Activated naive CD8-positive, alpha-beta T cell treated with anti-CD3 and anti-CD28 coated beads, Interleukin-2, amount 10 ng/mL, durations not matched to agents 7 days and 5 days (primary cell): ENCODE data around the gene SRI. TPM values are rescaled to one million over a fixed set of nuclear protein-coding genes. Genes with fewer than 3 reads are reported as not detected.

Experiments
- ATAC-seq: fragments of 150-1000 bp; cut with Tn5 transposase; one replicate; pipeline ENCODE4 v1.10.0; 2021; ENCODE audit warnings: low read depth, moderate library complexity
- POLR2A ChIA-PET: fragments of 350-600 bp; sonication (Branson Sonifier 250); formaldehyde crosslinking; loops from one replicate; lab custom pipeline; 2021; ENCODE audit warnings: antibody characterized with exemption; lab: Charles Lee
- DNase-seq: peaks from one replicate; pipeline ENCODE4 v3.0.0; 2021
- H3K27ac Mint-ChIP-seq: one replicate; pipeline ENCODE4 v1.8.0; 2022; ENCODE audit warnings: mild to moderate bottlenecking, mixed read lengths
- H3K27me3 Mint-ChIP-seq: one replicate; pipeline ENCODE4 v1.8.0; 2022; ENCODE audit warnings: mild to moderate bottlenecking, moderate library complexity, mixed read lengths
- H3K36me3 Mint-ChIP-seq: one replicate; pipeline ENCODE4 v1.8.0; 2021; ENCODE audit warnings: mild to moderate bottlenecking, mixed read lengths
- H3K4me1 Mint-ChIP-seq: one replicate; pipeline ENCODE4 v1.8.0; 2021; ENCODE audit warnings: mixed read lengths
- H3K4me3 Mint-ChIP-seq: one replicate; pipeline ENCODE4 v1.8.0; 2022; ENCODE audit warnings: mild to moderate bottlenecking, moderate library complexity, mixed read lengths
- H3K9me3 Mint-ChIP-seq: one replicate; pipeline ENCODE4 v1.8.0; 2021; ENCODE audit warnings: mixed read lengths
- total RNA-seq, 2 experiments: library from RNA; stranded (reverse); gene quantifications; one replicate each; pipeline ENCODE4 v1.2.3, GENCODE V29; 2021

SRI gene
- total RNA-seq, 2 experiments from 2014 or later, result 108 to 119 TPM

DNA sequence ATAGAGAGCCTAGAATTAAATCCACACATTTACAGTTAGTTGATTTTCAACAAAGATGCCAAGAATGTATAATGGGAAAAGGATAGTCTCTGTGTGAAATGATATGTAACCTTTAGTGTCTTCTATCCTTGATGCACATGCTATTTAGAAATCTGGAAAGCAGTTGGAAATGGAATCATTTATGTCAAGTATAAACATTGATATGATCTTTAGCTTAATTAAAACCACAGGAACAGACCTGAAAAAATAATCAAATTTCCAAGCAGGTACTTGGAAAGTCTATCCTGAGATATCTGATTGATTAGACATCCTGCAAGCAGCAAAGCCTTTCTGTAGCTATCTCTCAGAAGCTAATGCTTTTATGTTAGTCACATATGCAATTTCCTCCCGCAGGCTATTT, 24.4 kb upstream of the SRI start:
- DNase-seq, result no peak
- H3K4me1 Mint-ChIP-seq, result no peaks in the 10 kb centered on the region
- POLR2A ChIA-PET, result no interaction called here
- no peak overlapping the region for H3K4me3 Mint-ChIP-seq
- no peak overlapping the region for H3K27ac Mint-ChIP-seq
- ATAC-seq, result no peak
- no peaks in the 10 kb centered on the region for H3K9me3 Mint-ChIP-seq
- H3K36me3 Mint-ChIP-seq, result no peaks in the 10 kb centered on the region
- H3K27me3 Mint-ChIP-seq, result peaks cover 24% of the 10 kb centered on the region

DNA sequence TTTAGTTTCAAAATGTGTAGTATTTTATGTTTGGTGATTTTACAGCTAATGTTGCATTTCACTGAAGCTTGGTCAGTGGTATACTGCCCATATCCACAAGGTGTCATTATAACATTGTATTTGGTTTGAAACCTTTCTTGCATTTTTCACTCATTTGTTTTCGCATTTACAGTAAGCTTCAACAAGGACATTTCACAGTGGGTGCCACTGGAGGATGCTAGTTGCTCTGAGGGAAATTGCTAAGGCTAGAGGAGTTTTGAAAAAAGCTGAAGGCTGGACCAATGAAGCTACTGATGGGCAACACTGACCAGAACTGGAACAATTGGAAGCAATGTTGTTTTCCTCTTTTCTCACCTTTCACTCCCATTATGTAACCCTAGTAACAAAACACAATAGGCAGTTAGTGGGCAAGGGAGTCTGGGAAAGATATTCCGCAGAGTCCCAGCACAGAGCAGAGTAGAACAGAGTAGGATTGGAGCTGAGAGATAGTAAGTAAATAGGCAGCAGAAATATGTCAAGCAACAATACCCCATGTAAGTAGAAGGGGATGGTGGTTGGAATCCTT, 23.6 kb upstream of the SRI start:
- ATAC-seq (no peak), DNase-seq (no peak)
- Mint-ChIP-seq H3K27ac (no peak overlapping the region), H3K4me1 (no peaks in the 10 kb centered on the region), H3K27me3 (peaks cover 25% of the 10 kb centered on the region), H3K36me3 (no peaks in the 10 kb centered on the region), H3K4me3 (no peak overlapping the region), H3K9me3 (no peaks in the 10 kb centered on the region)
- POLR2A ChIA-PET, result no interaction called here

GRCh38 chr7:88239852-88240251, 20.0 kb upstream of the SRI start:
- Mint-ChIP-seq H3K9me3 (no peaks in the 10 kb centered on the region), H3K27me3 (peaks cover 24% of the 10 kb centered on the region), H3K4me3 (no peak overlapping the region), H3K4me1 (peaks cover 3% of the 10 kb centered on the region), H3K36me3 (no peaks in the 10 kb centered on the region), H3K27ac (no peak overlapping the region)
- POLR2A ChIA-PET, result no interaction called here
- ATAC-seq (no peak), DNase-seq (no peak)

DNA sequence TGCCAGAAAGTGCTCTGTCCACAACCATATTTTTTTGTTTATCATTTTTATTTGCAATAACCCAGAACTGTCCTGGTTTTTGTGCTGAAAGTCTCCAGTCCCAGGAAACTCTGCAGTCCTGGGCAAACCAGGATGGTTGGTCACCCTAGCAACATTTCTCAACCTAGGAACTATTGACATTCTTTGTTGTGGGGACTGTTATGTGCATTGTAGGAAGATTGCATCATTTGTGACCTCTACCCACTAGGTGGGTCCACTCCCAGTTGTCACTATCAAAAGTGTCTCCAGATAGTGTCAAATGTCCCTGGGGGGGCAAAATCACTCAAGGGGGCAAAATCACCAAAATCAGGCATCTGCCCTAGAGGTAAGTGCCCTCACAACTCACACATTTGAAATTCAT, 14.0 kb upstream of the SRI start:
- ATAC-seq (no peak), DNase-seq (no peak)
- POLR2A ChIA-PET, result no interaction called here
- Mint-ChIP-seq H3K27me3 (peaks cover 9% of the 10 kb centered on the region), H3K4me1 (peaks cover 5% of the 10 kb centered on the region), H3K27ac (no peak overlapping the region), H3K4me3 (no peak overlapping the region), H3K9me3 (no peaks in the 10 kb centered on the region), H3K36me3 (no peaks in the 10 kb centered on the region)

GRCh38 chr7:88230646-88231045, 10.8 kb upstream of the SRI start:
- Mint-ChIP-seq H3K4me1 (peaks cover 2% of the 10 kb centered on the region), H3K27me3 (peaks cover 7% of the 10 kb centered on the region), H3K9me3 (no peaks in the 10 kb centered on the region), H3K36me3 (no peaks in the 10 kb centered on the region), H3K4me3 (no peak overlapping the region), H3K27ac (no peak overlapping the region)
- ATAC-seq (no peak), DNase-seq (no peak)
- POLR2A ChIA-PET, result no interaction called here

- H3K9me3 Mint-ChIP-seq, result no peaks in the 10 kb centered on the region
- ATAC-seq, result no peak
- H3K36me3 Mint-ChIP-seq, result no peaks in the 10 kb centered on the region
- peaks cover 3% of the 10 kb centered on the region for H3K4me1 Mint-ChIP-seq
- POLR2A ChIA-PET, result no interaction called here
- H3K4me3 Mint-ChIP-seq, result no peak overlapping the region
- no peak for DNase-seq
- no peaks in the 10 kb centered on the region for H3K27me3 Mint-ChIP-seq
- no peak overlapping the region for H3K27ac Mint-ChIP-seq
These were observed 9.6 kb upstream of the SRI start for GRCh38 chr7:88229302-88229995.

DNA sequence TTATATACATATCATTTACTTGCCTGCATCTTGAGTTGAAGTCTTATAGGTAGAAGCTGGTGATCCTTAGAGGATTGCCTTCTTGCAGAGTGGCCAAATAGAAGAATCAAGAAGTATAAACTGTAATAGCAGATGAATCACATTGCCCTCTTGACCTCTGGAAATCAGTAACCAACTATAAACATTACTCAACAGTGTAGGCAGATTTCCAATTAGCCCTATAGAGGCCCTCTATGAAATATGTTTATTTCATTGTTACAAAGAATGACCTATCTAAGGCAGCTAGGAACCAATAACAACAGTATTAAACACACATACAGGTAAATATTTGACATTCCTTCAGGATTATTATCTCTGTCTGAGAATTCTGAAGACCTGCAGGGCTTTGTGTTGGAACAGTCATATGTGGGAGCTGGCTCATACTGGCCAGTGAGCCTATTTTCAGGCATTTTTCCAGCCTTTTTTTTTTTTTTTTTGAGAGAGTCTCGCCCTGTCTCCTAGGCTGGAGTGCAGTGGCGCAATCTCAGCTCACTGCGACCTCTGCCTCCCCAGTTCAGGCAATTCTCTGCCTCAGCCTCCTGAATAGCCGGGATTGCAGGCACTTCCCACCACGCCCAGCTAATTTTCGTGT, 7.2 kb upstream of the SRI start:
- peaks cover 3% of the 10 kb centered on the region for H3K4me1 Mint-ChIP-seq
- no peaks in the 10 kb centered on the region for H3K36me3 Mint-ChIP-seq
- H3K27ac Mint-ChIP-seq, result no peak overlapping the region
- no peaks in the 10 kb centered on the region for H3K27me3 Mint-ChIP-seq
- H3K9me3 Mint-ChIP-seq, result no peaks in the 10 kb centered on the region
- POLR2A ChIA-PET, result no interaction called here
- DNase-seq (no peak), ATAC-seq (no peak)
- H3K4me3 Mint-ChIP-seq, result no peak overlapping the region

- POLR2A ChIA-PET, result no interaction called here
- no peak overlapping the region for H3K4me3 Mint-ChIP-seq
- H3K36me3 Mint-ChIP-seq, result no peaks in the 10 kb centered on the region
- peaks cover 4% of the 10 kb centered on the region for H3K4me1 Mint-ChIP-seq
- H3K9me3 Mint-ChIP-seq, result no peaks in the 10 kb centered on the region
- no peaks in the 10 kb centered on the region for H3K27me3 Mint-ChIP-seq
- H3K27ac Mint-ChIP-seq, result no peak overlapping the region
- DNase-seq (no peak), ATAC-seq (no peak)
These were observed 6.4 kb upstream of the SRI start for GRCh38 chr7:88226201-88226600.

GRCh38 chr7:88224601-88225275, 4.9 kb upstream of the SRI start:
- no peak overlapping the region for H3K27ac Mint-ChIP-seq
- no peak for ATAC-seq
- H3K36me3 Mint-ChIP-seq, result no peaks in the 10 kb centered on the region
- H3K9me3 Mint-ChIP-seq, result no peaks in the 10 kb centered on the region
- no peak overlapping the region for H3K4me3 Mint-ChIP-seq
- DNase-seq, result no peak
- POLR2A ChIA-PET, result no interaction called here
- peaks cover 13% of the 10 kb centered on the region for H3K4me1 Mint-ChIP-seq
- H3K27me3 Mint-ChIP-seq, result no peaks in the 10 kb centered on the region

GRCh38 chr7:88223265-88223664, 3.4 kb upstream of the SRI start:
- no peak for ATAC-seq
- H3K27ac Mint-ChIP-seq, result no peak overlapping the region
- no peak for DNase-seq
- POLR2A ChIA-PET, result no interaction called here
- no peaks in the 10 kb centered on the region for H3K36me3 Mint-ChIP-seq
- no peaks in the 10 kb centered on the region for H3K9me3 Mint-ChIP-seq
- H3K4me1 Mint-ChIP-seq, result peaks cover 16% of the 10 kb centered on the region
- H3K27me3 Mint-ChIP-seq, result no peaks in the 10 kb centered on the region
- no peak overlapping the region for H3K4me3 Mint-ChIP-seq

GRCh38 chr7:88218836-88219605, 817 bp downstream of the SRI start:
- Mint-ChIP-seq H3K36me3 (peaks cover 20% of the 10 kb centered on the region), H3K4me1 (peaks cover 24% of the 10 kb centered on the region), H3K4me3 (peak overlapping the region; percentile 91), H3K9me3 (no peaks in the 10 kb centered on the region), H3K27ac (peak overlapping the region; percentile 89), H3K27me3 (no peaks in the 10 kb centered on the region)
- DNase-seq (peak; percentile 45), ATAC-seq (no peak)
- POLR2A ChIA-PET, result interaction anchor here (1.0 to 1.1 kb wide), 2 partner anchors 285 to 343 kb away, joined by 3 read pairs; partner anchors contain the start of genes ADAM22, DBF4 and SLC25A40

- Mint-ChIP-seq H3K36me3 (peaks cover 23% of the 10 kb centered on the region), H3K27ac (peak overlapping the region; percentile 89), H3K4me1 (peaks cover 26% of the 10 kb centered on the region), H3K9me3 (no peaks in the 10 kb centered on the region), H3K27me3 (no peaks in the 10 kb centered on the region), H3K4me3 (peak overlapping the region; percentile 91)
- POLR2A ChIA-PET, result interaction anchor here (1.0 to 1.1 kb wide), 2 partner anchors 285 to 342 kb away, joined by 3 read pairs; partner anchors contain the start of genes ADAM22, DBF4 and SLC25A40
- ATAC-seq (no peak), DNase-seq (no peak)
These were observed 1.5 kb downstream of the SRI start for GRCh38 chr7:88218429-88218745.
